ENCODE data around the gene ARSG.

GRCh38 chr17:68435361-68435760 lies 144.1 kb downstream of the ARSG start:
- TF ChIP-seq CTCF (IDR thresholded peaks at IDR 0.05): no peak
- no peak for TF ChIP-seq EP300 (IDR thresholded peaks at IDR 0.05)
- no peak for TF ChIP-seq POLR2A (IDR thresholded peaks at IDR 0.05)
